ENCODE data around the gene ARCN1. TPM values are rescaled to one million over a fixed set of nuclear protein-coding genes. Genes with fewer than 3 reads are reported as not detected.

ARCN1 gene
- total RNA-seq, 1 donor: 210 TPM

DNA sequence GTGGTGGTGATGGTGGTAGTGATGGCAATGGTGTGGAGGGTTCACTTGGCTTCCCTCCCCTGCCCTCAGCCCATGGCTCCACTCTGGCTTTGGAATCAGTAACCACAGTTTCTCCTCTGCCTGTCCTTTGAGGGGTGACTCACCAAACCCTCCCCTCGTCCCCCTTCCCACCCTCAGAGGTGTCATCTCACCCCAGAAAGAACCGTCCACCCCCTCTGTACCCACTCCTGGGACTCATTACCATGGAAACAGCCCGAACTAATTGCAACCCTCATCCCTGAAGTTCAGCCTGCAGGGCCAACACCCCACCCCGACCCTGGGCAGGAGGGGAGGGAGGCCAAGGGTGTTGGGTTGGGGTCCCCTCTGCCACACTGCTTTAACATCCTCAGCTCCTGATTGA lies 61.8 kb downstream of the ARCN1 start:
- H3K4me3 ChIP-seq (ENCODE audit: low read depth, low read length): no peak overlapping the region
- DNase-seq (ENCODE audit: low read depth): no peak
- TF ChIP-seq CTCF (IDR thresholded peaks at IDR 0.05; ENCODE audit: insufficient read depth, low read length): no peak

GRCh38 chr11:118634431-118635236 lies 62.4 kb downstream of the ARCN1 start:
- no peak overlapping the region for H3K4me3 ChIP-seq (ENCODE audit: low read depth, low read length)
- TF ChIP-seq CTCF (IDR thresholded peaks at IDR 0.05; ENCODE audit: insufficient read depth, low read length): peak; percentile 8
- peak; percentile 68 for DNase-seq (ENCODE audit: low read depth)

DNA sequence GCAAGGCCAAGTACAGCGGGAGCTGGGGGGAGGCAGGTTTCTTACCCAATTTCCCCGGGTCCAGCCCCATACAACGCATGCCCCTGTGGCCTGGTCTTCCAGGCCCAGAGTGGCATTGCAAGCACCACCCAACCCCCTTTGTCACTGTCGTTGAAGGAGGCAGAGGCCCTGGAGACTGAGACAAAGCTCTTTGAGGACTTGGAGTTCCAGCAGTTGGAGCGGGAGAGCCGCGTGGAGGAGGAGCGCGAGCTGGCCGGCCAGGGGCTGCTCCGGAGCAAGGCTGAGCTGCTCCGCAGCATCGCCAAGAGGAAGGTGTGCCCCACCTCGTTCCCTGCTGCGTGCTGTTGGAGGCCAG lies 63.0 kb downstream of the ARCN1 start:
- no peak for DNase-seq (ENCODE audit: low read depth)
- no peak for TF ChIP-seq CTCF (IDR thresholded peaks at IDR 0.05; ENCODE audit: insufficient read depth, low read length)
- H3K4me3 ChIP-seq (ENCODE audit: low read depth, low read length): no peak overlapping the region

DNA sequence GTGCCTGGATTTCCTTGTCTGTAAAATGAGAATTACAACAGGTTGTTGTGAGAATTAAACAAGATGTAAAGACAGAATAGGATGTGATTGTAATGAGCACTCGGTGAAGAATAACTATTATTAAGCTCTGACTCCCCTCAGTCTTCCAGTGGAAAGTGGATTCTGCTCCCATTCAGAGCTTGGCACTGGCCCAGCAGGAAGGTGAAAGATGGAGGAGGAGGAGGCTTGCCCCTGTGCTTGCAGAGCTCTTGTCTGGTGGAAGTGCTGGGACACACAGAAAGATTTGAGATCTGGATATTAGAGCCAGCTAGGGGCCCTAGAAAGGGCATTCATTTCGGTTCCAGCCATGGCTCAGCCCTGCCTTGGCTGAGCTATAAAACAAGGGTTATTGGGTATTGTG lies 63.4 kb downstream of the ARCN1 start:
- no peak overlapping the region for H3K4me3 ChIP-seq (ENCODE audit: low read depth, low read length)
- no peak for DNase-seq (ENCODE audit: low read depth)

GRCh38 chr11:118636569-118637290 lies 64.5 kb downstream of the ARCN1 start:
- TF ChIP-seq CTCF (IDR thresholded peaks at IDR 0.05; ENCODE audit: insufficient read depth, low read length): no peak
- no peak for DNase-seq (ENCODE audit: low read depth)

More for the DNA sequence above, 63.4 kb downstream of the ARCN1 start:
- no peak for TF ChIP-seq CTCF (IDR thresholded peaks at IDR 0.05; ENCODE audit: insufficient read depth, low read length)

DNA sequence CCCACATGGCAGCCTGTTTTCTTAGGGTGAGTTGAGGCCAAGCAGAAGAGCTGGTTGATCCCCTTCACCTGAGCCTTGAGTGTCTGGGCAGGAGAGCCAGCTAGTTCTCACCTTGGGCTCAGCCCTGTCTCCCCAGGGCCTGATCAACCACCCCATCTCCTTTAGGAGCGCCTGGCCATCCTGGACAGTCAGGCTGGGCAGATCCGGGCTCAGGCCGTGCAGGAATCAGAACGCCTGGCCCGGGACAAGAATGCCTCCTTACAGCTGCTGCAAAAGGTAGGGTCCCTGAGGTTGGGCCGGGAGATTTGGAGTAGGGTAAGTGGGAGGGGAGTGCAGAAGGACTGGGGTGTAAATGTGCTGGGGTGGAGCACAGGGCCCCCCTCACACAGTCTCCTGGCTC lies 66.5 kb downstream of the ARCN1 start:
- H3K4me3 ChIP-seq (ENCODE audit: low read depth, low read length): no peak overlapping the region
- TF ChIP-seq CTCF (IDR thresholded peaks at IDR 0.05; ENCODE audit: insufficient read depth, low read length): no peak
- no peak for DNase-seq (ENCODE audit: low read depth)

More at GRCh38 chr11:118636569-118637290, 64.5 kb downstream of the ARCN1 start:
- H3K4me3 ChIP-seq (ENCODE audit: low read depth, low read length): no peak overlapping the region

All from fibroblast of the aortic adventitia (primary cell).